ENCODE results near the gene KIF3A.

DNA sequence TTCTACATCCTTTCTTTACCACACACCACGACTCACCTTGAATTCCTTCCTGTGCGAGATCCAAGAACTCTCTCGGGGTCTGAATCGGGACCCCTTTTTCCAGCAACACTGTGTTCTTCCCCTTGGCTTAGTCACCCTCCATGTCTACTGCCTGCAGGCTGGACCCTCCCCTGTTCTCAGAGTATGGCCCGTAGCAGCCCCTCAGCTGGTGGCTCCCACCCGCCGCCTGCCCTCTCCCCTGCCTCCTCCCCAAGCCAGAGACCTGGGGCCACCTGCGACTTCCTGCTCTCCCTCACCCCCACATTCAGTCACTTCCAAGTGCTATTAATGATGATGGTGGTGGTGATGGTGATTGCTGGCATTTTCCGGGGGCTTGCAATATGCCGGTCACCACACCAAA lies 70.0 kb downstream of the KIF3A start:
- TF ChIP-seq, protein P1, sequence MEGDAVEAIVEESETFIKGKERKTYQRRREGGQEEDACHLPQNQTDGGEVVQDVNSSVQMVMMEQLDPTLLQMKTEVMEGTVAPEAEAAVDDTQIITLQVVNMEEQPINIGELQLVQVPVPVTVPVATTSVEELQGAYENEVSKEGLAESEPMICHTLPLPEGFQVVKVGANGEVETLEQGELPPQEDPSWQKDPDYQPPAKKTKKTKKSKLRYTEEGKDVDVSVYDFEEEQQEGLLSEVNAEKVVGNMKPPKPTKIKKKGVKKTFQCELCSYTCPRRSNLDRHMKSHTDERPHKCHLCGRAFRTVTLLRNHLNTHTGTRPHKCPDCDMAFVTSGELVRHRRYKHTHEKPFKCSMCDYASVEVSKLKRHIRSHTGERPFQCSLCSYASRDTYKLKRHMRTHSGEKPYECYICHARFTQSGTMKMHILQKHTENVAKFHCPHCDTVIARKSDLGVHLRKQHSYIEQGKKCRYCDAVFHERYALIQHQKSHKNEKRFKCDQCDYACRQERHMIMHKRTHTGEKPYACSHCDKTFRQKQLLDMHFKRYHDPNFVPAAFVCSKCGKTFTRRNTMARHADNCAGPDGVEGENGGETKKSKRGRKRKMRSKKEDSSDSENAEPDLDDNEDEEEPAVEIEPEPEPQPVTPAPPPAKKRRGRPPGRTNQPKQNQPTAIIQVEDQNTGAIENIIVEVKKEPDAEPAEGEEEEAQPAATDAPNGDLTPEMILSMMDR (IDR thresholded peaks at IDR 0.05) = no peak
- TF ChIP-seq POLR2A (IDR thresholded peaks at IDR 0.05) = no peak

Measured in esophagus squamous epithelium (tissue), 4 donors.